Ovary (tissue), 9 donors: ENCODE data around the gene OTUD3. TPM values are rescaled to one million over a fixed set of nuclear protein-coding genes. Genes with fewer than 3 reads are reported as not detected.
"Not testable (repeated sequence)": the region's sequence is repeated elsewhere in the genome, so short reads cannot be mapped to it uniquely, and the experiment has no call there.

Experiments used
- DNase-seq, 5 donors: peaks; one replicate each; pipeline ENCODE4 v3.0.0-alpha.2; 2019 to 2020
- H3K27ac ChIP-seq, 2 donors: fragments of 200-600 bp; one replicate each; pipeline versions ENCODE4 v1.5.1 to v1.8.0; 2019 to 2022
- H3K27me3 ChIP-seq: fragments of 200-600 bp; one replicate; pipeline ENCODE4 v1.8.0; 2022
- H3K36me3 ChIP-seq: fragments of 200-600 bp; sonication (generic); one replicate; pipeline ENCODE4 v1.5.1; 2019
- H3K4me1 ChIP-seq: one replicate; pipeline ENCODE4 v1.8.1; 2013; ENCODE audit warnings: mild to moderate bottlenecking, moderate library complexity; ENCODE audit not compliant: insufficient read depth
- H3K4me3 ChIP-seq: fragments of 200-600 bp; sonication (generic); one replicate; pipeline ENCODE4 v1.5.1; 2017
- H3K9me3 ChIP-seq, 2 donors: fragments of 200-600 bp in 1 of 2; sonication (generic) in 1 of 2; one replicate each; pipeline versions ENCODE4 v1.5.1 to v1.8.1; 2013 to 2019; ENCODE audit warnings: mild to moderate bottlenecking in 1 of 2, moderate library complexity in 1 of 2
- CTCF ChIP-seq, 3 donors: fragments of 450-650 bp in 2 of 3; fragments of 200-600 bp in 1 of 3; IDR thresholded peaks; one replicate each; pipeline versions ENCODE4 v1.5.1 to v1.8.0; 2016 to 2022; ENCODE audit warnings: antibody characterized with exemption in 3 of 3, mild to moderate bottlenecking in 1 of 3
- EP300 ChIP-seq: sonication (generic); formaldehyde crosslinking; IDR thresholded peaks from one replicate; pipeline ENCODE4 v1.6.1; 2017; ENCODE audit warnings: antibody characterized with exemption
- POLR2A ChIP-seq: fragments of 450-650 bp; IDR thresholded peaks from one replicate; pipeline ENCODE4 v1.6.1; 2017; ENCODE audit warnings: antibody characterized with exemption, mild to moderate bottlenecking, moderate library complexity
- WGBS, 3 donors: extraction: QIAGEN DNeasy Blood & Tissue Kit in 1 of 3; methylation state at CpG; one replicate each; pipeline versions ENCODE4 v1.1.5 to v1.1.7; 2013 to 2017; 5-methylcytosine and 5-hydroxymethylcytosine counted together
- intact Hi-C, 4 donors: fragments of 100-400 bp; cut with DNase I; formaldehyde crosslinking; loops; one replicate each; pipeline versions ENCODE4 v1.11.0 to v1.15.1; 2022 to 2023
- polyA plus RNA-seq, 2 donors: library from polyadenylated mRNA; stranded (reverse); fragments of 200-250 nt in 1 of 2; fragments of 350-450 nt in 1 of 2; fragmentation: Illumina TruSeq in 1 of 2; extraction: RNeasy Lipid Tissue Mini Kit (QIAGEN cat#74804) in 1 of 2; gene quantifications; one replicate each; pipeline ENCODE4 v1.2.3, GENCODE V29; 2013 to 2014
- total RNA-seq, 7 donors: library from RNA; depleted of rRNA in 2 of 7; stranded (reverse); fragments of >200 nt in 2 of 7; fragmentation: NEBNext Ultra II Directional in 3 of 7; extraction: Animal tissue kit (Norgen Biotek cat#: 25700) in 3 of 7; gene quantifications; one replicate each; pipeline versions ENCODE4 v1.1.0 to v1.2.4, GENCODE V29; 2016 to 2023
- donor health status: DM: no; HTN: no; CAD: no; lungs with moderate emphysema.
- donor health status: DM: no; HTN: no; CAD: no.
- donor health status: Bipolar disorder and iron deficiency.
- donor health status: DM: yes; HTN: yes; CAD: no.
- donor health status: DM: no; HTN: no; CAD: no.
- donor health status: DM: yes; HTN: yes; CAD: no.

The OTUD3 gene
- total and polyA plus RNA-seq, 9 donors = 3.0 to 19.7 (median 9.4) TPM

GRCh38 chr1:19864570-19865160, 17.5 kb upstream of the OTUD3 start:
- Histone ChIP-seq H3K27ac (no peak overlapping the region), H3K27me3 (no peaks in the 10 kb centered on the region), H3K4me1 (no peaks in the 10 kb centered on the region), H3K9me3 (no peaks in the 10 kb centered on the region), H3K36me3 (no peaks in the 10 kb centered on the region), H3K4me3 (no peak overlapping the region)
- WGBS, 3 donors = 26 to 44% (median 31%) methylated on average over 1 of the region's 1 CpG
- TF ChIP-seq EP300 (no peak), POLR2A (no peak), CTCF (IDR thresholded peaks at IDR 0.05) (no peak)
- intact Hi-C loops = no loop called here
- no peak for DNase-seq

DNA sequence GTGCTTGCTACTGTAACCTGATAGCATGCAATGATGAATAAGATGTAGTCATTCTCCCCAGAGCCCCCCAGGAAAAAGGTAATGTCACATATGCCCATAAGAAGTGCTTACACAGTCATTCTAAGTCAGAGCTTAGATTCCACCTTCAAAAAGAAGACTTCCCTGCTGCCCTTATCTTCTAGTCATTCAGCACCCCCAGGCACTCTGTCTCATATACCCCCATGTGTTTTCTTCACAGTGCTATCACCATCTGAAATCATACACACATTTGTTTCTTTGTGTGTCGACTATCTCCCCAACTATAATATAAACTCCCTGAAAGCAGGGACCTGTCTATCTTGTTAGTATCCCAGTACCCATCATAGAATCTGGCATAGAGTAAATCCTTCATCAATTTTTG, 16.2 kb upstream of the OTUD3 start:
- Histone ChIP-seq H3K4me3 (no peak overlapping the region), H3K36me3 (no peaks in the 10 kb centered on the region), H3K9me3 (no peaks in the 10 kb centered on the region), H3K4me1 (no peaks in the 10 kb centered on the region), H3K27ac (no peak overlapping the region), H3K27me3 (no peaks in the 10 kb centered on the region)
- intact Hi-C loops = no loop called here
- no peak for TF ChIP-seq EP300
- no peak for DNase-seq
- 66 to 79% (median 76%) methylated on average over 1 of the region's 1 CpG for WGBS, 3 donors

DNA sequence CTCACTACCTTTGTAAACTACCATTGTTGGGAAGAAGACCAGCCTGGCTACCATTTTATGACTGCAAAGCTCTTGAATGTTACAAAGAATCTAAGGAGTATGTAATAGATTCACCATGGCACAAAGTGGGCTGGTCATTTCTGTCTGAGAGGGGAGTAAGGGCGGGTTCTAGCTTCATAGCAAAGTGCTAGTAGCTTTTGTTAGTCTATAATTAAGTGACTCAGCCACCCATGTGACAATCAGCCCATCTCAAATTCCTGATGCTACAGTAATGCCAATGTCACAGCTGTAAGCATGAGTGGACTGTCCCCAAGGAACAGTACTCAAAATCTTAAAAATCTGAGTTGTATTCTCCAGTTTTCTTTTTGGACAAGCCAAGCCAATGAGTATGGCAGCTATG, 15.4 kb upstream of the OTUD3 start:
- WGBS, 3 donors = 63 to 70% (median 64%) methylated on average over 1 of the region's 1 CpG
- H3K36me3 ChIP-seq = no peaks in the 10 kb centered on the region
- H3K4me1 ChIP-seq = no peaks in the 10 kb centered on the region
- no peak overlapping the region for H3K27ac ChIP-seq
- no peak overlapping the region for H3K4me3 ChIP-seq
- TF ChIP-seq CTCF (IDR thresholded peaks at IDR 0.05) = no peak
- TF ChIP-seq EP300 = no peak
- no peak for TF ChIP-seq POLR2A
- H3K27me3 ChIP-seq = no peaks in the 10 kb centered on the region
- intact Hi-C loops = no loop called here
- no peaks in the 10 kb centered on the region for H3K9me3 ChIP-seq
- DNase-seq = no peak

DNA sequence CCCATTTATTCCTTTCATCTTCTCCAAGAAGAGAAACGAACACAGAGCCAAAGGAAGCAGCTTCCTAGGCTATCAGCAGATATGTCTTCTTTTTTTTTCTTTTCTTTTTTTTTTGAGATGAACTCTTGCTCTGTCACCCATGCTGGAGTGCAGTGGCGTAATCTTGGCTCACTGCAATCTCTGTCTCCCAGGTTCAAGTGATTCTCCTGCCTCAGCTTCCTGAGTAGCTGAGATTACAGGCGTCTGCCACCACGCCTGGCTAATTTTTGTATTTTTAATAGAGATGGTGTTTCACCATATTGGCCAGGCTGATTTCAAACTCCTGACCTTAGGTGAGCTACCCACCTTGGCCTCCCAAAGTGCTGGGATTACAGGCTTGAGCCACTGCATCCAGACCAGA, 13.6 kb upstream of the OTUD3 start:
- intact Hi-C loops, H3K27me3 ChIP-seq, H3K27ac ChIP-seq, H3K4me3 ChIP-seq, H3K36me3 ChIP-seq, H3K9me3 ChIP-seq, H3K4me1 ChIP-seq, DNase-seq: not testable (repeated sequence)
- 75 to 85% (median 79%) methylated on average over 4 of the region's 4 CpGs for WGBS, 3 donors

DNA sequence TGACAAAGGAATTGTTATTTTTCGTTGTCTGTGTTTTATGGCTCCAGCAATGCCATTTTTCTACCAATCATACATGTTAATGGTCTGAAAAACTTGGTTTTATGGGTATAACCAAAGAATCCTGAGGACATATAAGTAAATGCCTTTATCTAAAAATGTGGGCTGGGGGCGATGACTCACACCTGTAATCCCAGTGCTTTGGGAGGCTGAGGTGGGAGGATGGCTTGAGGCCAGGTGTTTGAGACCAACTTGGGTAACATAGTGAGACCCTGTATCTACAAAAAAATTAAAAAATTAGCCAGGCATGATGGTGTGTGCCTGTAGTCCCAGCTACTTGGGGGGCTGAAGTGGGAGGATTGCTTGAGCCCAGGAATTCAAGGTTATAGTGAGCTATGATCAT, 12.7 kb upstream of the OTUD3 start:
- H3K9me3 ChIP-seq, H3K4me1 ChIP-seq, H3K27ac ChIP-seq, H3K27me3 ChIP-seq, H3K4me3 ChIP-seq, DNase-seq, intact Hi-C loops, H3K36me3 ChIP-seq: not testable (repeated sequence)
- WGBS, 3 donors = 74 to 81% (median 77%) methylated on average over 2 of the region's 2 CpGs

DNA sequence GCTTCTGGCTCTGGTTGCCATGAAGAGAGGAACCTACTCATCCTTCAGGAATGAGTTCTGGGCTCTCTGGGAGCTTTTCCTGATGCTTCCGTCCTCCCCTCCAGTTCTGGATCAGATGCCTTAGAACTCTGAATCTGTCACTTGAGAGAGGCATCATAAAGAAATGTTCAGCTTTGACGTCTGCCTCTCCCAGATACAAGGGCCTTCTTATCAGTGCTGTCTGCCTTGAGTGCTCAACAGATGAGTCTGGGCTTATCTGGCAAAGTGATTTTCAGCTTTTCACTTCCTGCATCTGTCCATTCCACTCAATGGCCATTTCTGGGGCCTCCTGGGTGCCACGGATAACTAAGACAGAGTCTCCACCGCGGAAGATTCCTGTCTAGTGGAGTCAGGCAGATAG, 12.3 kb upstream of the OTUD3 start:
- intact Hi-C loops = no loop called here
- no peak for DNase-seq
- Histone ChIP-seq H3K27ac (no peak overlapping the region), H3K4me3 (no peak overlapping the region), H3K36me3 (no peaks in the 10 kb centered on the region), H3K4me1 (no peaks in the 10 kb centered on the region), H3K9me3 (no peaks in the 10 kb centered on the region), H3K27me3 (no peaks in the 10 kb centered on the region)
- 44 to 52% (median 46%) methylated on average over 5 of the region's 5 CpGs for WGBS, 3 donors
- TF ChIP-seq POLR2A = no peak
- no peak for TF ChIP-seq CTCF (IDR thresholded peaks at IDR 0.05)
- no peak for TF ChIP-seq EP300
